AG04450 (cell line): ENCODE results near the gene AGAP6. TPM values are rescaled to one million over a fixed set of nuclear protein-coding genes. Genes with fewer than 3 reads are reported as not detected.
"Not testable (repeated sequence)": the region's sequence is repeated elsewhere in the genome, so short reads cannot be mapped to it uniquely, and the experiment has no call there.

Source experiments
- CTCF ChIA-PET: fragments of 300-600, 350-600 bp; formaldehyde crosslinking; extraction: SDS; loops from one replicate; lab custom pipeline; 2022; ENCODE audit warnings: antibody characterized with exemption, inconsistent platforms; lab: Charles Lee
- POLR2A ChIA-PET: fragments of 350-600 bp; formaldehyde crosslinking; extraction: SDS; loops from one replicate; lab custom pipeline; 2021; ENCODE audit warnings: antibody characterized with exemption, inconsistent platforms; lab: Yijun Ruan, JAX
- DNase-seq: peaks from one replicate; pipeline ENCODE4 v3.0.0-alpha.2; 2011; ENCODE audit warnings: low read depth, low spot score
- H3K27ac ChIP-seq: one replicate; pipeline ENCODE4 v1.5.1; 2012; ENCODE audit warnings: low read depth, low read length, control low read depth
- H3K27me3 ChIP-seq: one replicate; pipeline ENCODE4 v1.6.0; 2012; ENCODE audit warnings: low read length; ENCODE audit not compliant: control insufficient read depth, insufficient read depth
- H3K4me3 ChIP-seq: 2 replicates; pipeline ENCODE4 v1.5.1; 2011; ENCODE audit warnings: mild to moderate bottlenecking, low read depth, low read length, control low read depth
- H3K9me3 ChIP-seq: 2 replicates; pipeline ENCODE4 v1.5.1; 2012; ENCODE audit warnings: low read length; ENCODE audit not compliant: control insufficient read depth, insufficient read depth
- polyA minus RNA-seq: library from RNA; depleted of rRNA, polyadenylated mRNA; stranded (reverse); fragments of >200 nt; gene quantifications from 2 replicates; pipeline ENCODE4 v1.2.3, GENCODE V29; 2011; rRNA and poly(A)+ RNA removed
- polyA plus RNA-seq: library from polyadenylated mRNA; depleted of rRNA; stranded (reverse); fragments of >200 nt; gene quantifications from 2 replicates; pipeline ENCODE4 v1.2.3, GENCODE V29; 2011; rRNA removed

The AGAP6 gene
- 7.0 and 7.9 TPM in 2 replicates for polyA plus RNA-seq
- polyA minus RNA-seq = 2.2 and 2.3 TPM in 2 replicates

DNA sequence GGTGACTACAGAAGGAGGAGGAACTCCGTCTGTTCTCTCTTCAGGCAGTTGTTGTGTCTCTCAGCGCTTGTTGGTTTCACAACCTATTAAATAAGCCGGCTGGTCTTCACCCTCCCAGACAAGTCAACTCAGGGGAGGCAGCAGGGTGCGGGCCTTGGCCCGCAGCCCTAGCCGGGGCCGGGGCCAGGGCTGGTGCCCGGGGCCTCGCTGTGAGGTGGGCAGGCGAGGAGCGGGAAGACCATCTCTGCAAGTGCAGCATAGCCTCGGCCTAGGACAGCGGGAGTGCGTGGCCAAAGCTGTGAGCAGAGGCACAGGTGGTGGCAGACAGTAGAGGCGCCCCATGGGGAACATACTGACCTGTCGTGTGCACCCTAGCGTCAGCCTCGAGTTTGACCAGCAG is at the start of gene AGAP6:
Gene AGAP6 (plus strand): TSS at position 31 of the 400 bp plus-strand sequence. CDS start 310 bp downstream, at position 341.
- H3K27me3 ChIP-seq, DNase-seq, POLR2A ChIA-PET, H3K27ac ChIP-seq, H3K4me3 ChIP-seq, CTCF ChIA-PET, H3K9me3 ChIP-seq: not testable (repeated sequence)

DNA sequence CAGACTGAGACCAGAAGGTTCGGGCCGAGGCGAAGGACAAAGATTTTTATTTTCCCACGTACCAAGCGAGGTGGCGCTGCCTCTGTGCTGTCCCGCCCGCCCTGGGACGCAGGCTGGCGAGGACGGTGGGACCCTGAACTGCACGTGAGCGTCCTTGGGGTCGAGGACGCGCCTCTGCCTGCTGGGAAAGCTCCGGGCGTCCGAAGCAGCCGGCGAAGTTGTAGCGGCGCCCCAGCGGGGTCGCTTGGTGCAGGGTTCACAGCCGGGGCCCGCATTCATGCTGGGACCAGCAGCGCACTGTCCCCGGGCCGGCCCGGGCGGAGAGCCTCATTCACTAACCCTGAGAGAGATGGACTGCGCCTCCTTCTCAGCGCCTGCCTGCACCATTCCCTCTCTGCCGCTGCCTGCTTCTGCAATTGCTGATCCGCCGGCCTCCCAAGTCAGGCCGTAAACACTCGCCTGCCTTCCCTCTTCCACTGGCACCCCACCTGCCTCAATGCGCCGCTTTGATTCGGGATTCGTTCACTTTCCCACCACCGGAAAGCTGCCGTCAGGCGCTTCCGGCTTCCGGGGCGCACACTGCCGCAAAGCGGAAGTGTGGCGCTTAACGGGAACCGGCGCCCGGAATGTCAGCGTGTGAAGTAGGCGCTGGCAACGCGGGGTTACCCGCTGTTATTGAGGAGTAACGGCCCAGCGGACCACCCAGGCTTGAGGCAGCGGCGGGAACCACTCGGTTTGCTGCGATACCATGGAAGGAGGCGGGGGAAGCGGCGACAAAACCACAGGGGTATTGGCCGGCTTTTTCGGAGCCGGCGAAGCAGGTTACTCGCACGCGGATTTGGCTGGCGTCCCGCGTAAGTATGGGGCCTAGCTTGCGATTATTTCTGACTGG is 46.5 kb upstream of the AGAP6 start, which contains the start of the genes PARG and TIMM23B:
Gene PARG (minus strand): TSS at position 581 of the 892 bp plus-strand sequence. CDS start 302 bp downstream, at position 279.
Gene TIMM23B (plus strand): TSS at position 607 of the 892 bp plus-strand sequence. CDS start 142 bp downstream, at position 749.
- CTCF ChIA-PET, H3K27me3 ChIP-seq, H3K9me3 ChIP-seq: not testable (repeated sequence)
- POLR2A ChIA-PET = interaction anchor here (1.0 kb wide), 1 partner anchor 403 kb away, joined by 4 read pairs; the partner anchor contains the start of gene ERCC6
- DNase-seq = peak; percentile 43
- Histone ChIP-seq H3K27ac (peak within 1 kb of the TSS; percentile 47), H3K4me3 (peak within 1 kb of the TSS; percentile 76)

DNA sequence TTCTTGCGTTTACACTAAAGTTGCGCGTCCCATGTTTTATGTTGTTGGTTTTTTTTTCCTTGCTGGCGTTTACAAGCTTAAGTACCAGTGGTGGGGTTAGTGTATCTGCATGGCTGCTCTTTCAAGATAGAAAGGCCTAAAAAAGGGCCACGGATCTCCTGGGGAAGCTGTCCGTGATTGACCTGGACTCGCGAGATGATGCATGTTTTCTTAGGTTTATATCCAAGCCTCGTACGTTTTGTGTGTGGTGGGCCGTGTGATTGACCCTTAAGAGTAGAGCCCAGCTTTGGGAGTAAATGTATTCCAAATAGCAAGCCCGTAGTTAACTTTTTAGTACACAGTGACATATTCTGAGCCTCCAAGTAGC is 45.9 kb upstream of the AGAP6 start:
- H3K27me3 ChIP-seq, DNase-seq, CTCF ChIA-PET, H3K9me3 ChIP-seq: not testable (repeated sequence)
- H3K4me3 ChIP-seq = peak overlapping the region; percentile 76
- POLR2A ChIA-PET = interaction anchor here (1.0 kb wide), 1 partner anchor 404 kb away, joined by 4 read pairs; the partner anchor contains the start of gene ERCC6
- H3K27ac ChIP-seq = peak overlapping the region; percentile 47

DNA sequence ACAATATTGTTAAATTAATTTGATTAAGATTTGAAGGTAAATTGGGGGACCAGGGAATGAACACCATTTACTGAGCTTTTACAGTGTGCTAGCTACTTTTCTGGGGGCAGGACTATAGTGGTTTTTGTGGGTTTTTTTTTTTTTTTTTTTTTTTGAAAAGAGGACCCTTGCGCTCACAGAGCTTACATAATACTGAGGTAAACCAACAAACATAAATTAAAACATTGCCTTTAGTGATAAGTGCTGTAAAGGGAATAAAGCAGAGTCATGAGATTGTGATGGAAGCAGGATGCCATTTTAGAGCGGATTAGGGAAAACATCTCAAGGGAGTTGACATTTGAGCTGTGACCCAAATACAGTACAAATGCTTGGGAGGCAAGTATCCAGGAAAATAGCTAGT is 44.6 kb upstream of the AGAP6 start:
- H3K27ac ChIP-seq, H3K4me3 ChIP-seq, H3K27me3 ChIP-seq, POLR2A ChIA-PET, H3K9me3 ChIP-seq, CTCF ChIA-PET, DNase-seq: not testable (repeated sequence)

DNA sequence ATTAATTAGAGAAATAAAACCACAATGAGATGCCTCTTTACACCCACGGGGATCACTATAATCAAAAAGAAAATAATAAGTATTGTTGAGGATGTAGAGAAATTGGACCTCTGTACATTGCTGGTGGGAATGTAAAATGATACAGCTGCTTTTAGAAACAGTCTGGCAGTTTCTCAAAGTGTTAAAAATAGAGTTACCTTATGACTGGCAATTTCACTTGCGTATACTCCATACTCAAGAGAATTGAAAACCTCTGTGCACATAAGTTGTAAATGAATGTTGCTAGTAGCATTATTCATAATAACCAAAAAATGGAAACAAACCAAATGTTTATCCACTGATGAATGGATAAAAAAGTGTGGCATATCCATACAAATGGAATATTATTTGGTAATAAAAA is 40.1 kb upstream of the AGAP6 start:
- CTCF ChIA-PET, H3K27ac ChIP-seq, H3K27me3 ChIP-seq, H3K9me3 ChIP-seq, POLR2A ChIA-PET, H3K4me3 ChIP-seq, DNase-seq: not testable (repeated sequence)

DNA sequence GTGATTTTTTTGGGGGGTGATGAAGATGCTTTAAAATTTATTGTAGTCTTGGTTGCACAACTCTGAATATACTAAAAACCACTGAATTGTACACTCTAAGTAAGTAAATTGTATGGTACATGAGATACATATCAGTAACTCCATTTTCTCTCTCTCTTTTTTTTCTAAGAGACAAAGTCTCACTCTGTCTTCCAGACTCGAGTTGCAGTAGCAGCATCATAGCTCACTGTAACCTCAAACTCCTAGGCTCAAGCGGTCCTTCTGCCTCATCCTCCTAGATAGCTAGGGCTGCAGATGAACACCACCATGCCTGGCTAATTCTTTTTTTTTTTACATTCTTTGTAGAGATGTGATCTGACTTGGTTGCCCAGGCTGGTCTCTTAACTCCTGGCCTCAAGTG is 39.5 kb upstream of the AGAP6 start:
- H3K27ac ChIP-seq, H3K4me3 ChIP-seq, H3K9me3 ChIP-seq, DNase-seq, H3K27me3 ChIP-seq, POLR2A ChIA-PET, CTCF ChIA-PET: not testable (repeated sequence)

DNA sequence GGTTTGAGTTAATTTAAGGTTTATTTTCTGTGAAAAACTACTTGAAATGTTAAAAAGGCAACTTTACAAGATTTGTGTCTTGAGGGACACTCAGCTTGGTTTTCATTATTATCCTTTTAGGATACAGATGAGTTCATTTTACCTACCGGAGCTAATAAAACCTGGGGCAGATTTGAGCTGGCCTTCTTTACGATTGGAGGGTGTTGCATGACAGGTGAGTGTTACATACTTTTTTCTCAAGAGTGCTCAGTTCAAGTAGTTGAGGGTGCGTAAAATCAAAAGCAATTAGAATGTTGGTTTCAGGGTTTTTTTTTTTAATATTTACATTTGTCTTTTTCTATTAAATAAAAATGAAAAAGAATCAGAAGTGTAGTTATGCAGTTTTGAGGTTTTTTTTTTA is 36.2 kb upstream of the AGAP6 start:
- POLR2A ChIA-PET, H3K9me3 ChIP-seq, H3K27ac ChIP-seq, H3K27me3 ChIP-seq, H3K4me3 ChIP-seq, DNase-seq: not testable (repeated sequence)
- CTCF ChIA-PET = interaction anchor here (1.3 kb wide), 1 partner anchor 272 kb away, joined by 5 read pairs; no protein-coding TSS in a partner anchor

DNA sequence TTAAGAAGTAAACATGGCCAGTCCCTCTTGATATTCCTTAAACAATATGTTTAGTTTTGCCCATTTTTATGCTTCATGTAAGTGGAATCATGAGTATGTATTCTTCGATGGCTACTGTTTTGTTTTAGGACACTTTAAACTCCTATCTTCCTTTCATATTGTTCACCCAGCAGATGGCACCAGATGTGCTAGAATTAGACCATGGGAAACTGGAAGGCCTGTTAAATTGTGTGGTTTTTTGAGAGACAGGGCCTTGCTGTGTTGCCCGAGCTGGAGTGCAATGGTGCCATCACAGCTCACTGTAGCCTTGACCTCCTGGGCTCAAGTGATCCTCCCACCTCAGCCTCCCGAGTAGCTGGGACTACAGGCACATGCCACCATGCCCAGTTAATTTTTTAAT is 35.1 kb upstream of the AGAP6 start:
- DNase-seq, POLR2A ChIA-PET, CTCF ChIA-PET, H3K27me3 ChIP-seq, H3K9me3 ChIP-seq, H3K27ac ChIP-seq, H3K4me3 ChIP-seq: not testable (repeated sequence)

DNA sequence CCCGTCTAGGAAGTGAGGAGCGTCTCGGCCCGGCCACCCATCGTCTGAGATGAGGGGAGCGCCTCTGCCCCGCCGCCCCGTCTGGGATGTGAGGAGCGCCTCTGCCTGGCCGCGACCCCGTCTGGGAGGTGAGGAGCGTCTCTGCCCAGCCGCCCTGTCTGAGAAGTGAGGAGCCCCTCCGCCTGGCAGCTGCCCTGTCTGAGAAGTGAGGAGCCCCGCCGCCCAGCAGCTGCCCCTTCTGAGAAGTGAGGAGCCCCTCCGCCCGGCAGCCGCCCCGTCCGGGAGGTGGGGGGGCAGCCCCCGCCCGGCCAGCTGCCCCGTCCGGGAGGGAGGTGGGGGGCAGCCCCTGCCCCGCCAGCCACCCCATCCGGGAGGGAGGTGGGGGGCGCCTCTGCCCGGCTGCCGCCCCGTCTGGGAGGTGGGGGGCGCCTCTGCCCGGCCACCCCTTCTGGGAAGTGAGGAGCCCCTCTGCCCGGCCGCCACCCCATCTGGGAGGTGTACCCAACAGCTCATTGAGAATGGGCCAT is 17.8 kb upstream of the AGAP6 start:
- H3K27me3 ChIP-seq, H3K27ac ChIP-seq, H3K9me3 ChIP-seq, CTCF ChIA-PET, POLR2A ChIA-PET, H3K4me3 ChIP-seq, DNase-seq: not testable (repeated sequence)

DNA sequence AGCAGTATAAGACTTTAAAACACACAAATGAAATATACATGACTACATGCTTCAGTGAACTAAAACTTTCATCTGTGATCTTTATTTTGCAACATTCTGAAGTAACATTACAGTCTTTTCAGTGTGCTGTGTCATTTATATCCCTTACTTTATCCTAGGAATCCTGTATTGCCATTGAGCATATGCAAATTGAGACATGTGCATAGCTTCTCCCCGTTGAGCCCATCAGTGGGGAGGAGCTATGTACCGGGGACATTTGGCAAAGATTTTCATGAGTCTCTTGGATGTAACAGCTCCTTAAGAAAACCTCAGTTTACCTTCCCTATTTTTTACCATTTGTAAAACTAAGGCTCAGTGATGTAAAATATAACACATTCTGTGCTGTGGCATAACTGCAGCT is 16.7 kb upstream of the AGAP6 start:
- H3K9me3 ChIP-seq, H3K4me3 ChIP-seq, H3K27ac ChIP-seq, DNase-seq, CTCF ChIA-PET, POLR2A ChIA-PET, H3K27me3 ChIP-seq: not testable (repeated sequence)

DNA sequence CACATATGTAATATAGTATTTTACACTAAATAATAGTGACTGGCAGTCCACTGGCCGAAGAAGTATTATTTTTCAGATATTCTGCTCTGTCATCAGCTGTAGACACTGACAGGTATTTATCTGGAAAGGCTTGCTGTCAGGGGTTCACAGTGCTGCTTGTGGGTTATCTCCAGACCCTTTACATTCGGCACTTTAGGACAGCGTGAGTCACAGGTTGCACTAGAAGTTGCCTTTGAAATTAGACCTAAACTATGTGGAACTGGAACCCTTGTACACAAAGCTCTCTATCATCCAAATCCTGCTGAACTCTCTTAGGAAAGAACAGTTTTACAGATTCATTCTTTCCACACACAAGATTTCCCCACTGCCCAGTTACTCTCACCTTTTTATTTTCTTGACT is 16.1 kb upstream of the AGAP6 start:
- H3K4me3 ChIP-seq, H3K27ac ChIP-seq, POLR2A ChIA-PET, H3K9me3 ChIP-seq, H3K27me3 ChIP-seq, CTCF ChIA-PET, DNase-seq: not testable (repeated sequence)

DNA sequence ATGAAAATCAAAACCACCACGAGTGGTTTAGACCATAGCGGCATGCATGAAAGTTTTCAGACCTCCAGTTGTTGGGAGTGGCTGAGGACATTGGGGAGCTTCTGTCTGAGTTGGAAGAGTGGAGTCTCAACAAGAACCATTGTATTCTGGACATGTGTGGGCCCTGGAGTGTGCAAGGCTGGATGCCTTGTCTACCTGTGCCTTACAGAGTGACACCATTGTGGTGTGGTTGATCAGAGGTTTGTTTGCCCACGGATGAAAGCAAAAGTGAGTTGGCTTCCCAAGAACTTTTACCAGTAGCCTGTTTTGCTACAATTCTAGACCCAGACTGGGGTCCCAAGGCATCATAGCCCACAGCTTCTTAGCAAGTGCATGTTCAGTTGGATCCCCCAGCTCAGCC is 10.4 kb upstream of the AGAP6 start:
- DNase-seq, H3K9me3 ChIP-seq, H3K27ac ChIP-seq, H3K4me3 ChIP-seq, H3K27me3 ChIP-seq, CTCF ChIA-PET, POLR2A ChIA-PET: not testable (repeated sequence)
